IMR-90 (cell line): ENCODE data around the gene KCTD19. TPM values are rescaled to one million over a fixed set of nuclear protein-coding genes. Genes with fewer than 3 reads are reported as not detected.

Experiments used
- ATAC-seq: fragments of 200-7000 bp; cut with Tn5 transposase; 2 replicates; pipeline ENCODE4 v1.9.1; 2020; ENCODE audit warnings: low read depth, mild to moderate bottlenecking, moderate library complexity
- BruUV-seq: library from RNA; stranded (reverse); fragments of 400-500 nt; replicated peaks from 2 replicates; lab custom pipeline; 2021; lab: Mats Ljungman, UMichigan
- CTCF ChIA-PET: fragments of 300-600 bp; formaldehyde crosslinking; extraction: SDS; loops from one replicate; lab custom pipeline; 2021; ENCODE audit warnings: antibody characterized with exemption; lab: Yijun Ruan, JAX
- POLR2A ChIA-PET: fragments of 300-600 bp; sonication (Branson Sonifier 250); formaldehyde crosslinking; loops from one replicate; lab custom pipeline; 2022; ENCODE audit warnings: antibody characterized with exemption; ENCODE audit not compliant: unreplicated experiment; lab: Charles Lee
- DNase-seq: peaks from one replicate; pipeline ENCODE4 v3.0.0; 2013
- H2AFZ ChIP-seq: replicated peaks from 2 replicates; pipeline ENCODE3; 2013; ENCODE audit warnings: low read length, mild to moderate bottlenecking; ENCODE audit not compliant: poor library complexity
- H2AK5ac ChIP-seq: 2 replicates; pipeline ENCODE4 v1.6.1; 2013; ENCODE audit warnings: low read depth, low read length, inconsistent platforms
- H2AK9ac ChIP-seq: replicated peaks from 2 replicates; pipeline ENCODE3; 2013; ENCODE audit warnings: mild to moderate bottlenecking, low read depth, low read length, moderate library complexity; ENCODE audit not compliant: poor library complexity
- H2BK120ac ChIP-seq: 2 replicates; pipeline ENCODE4 v1.6.1; 2013; ENCODE audit warnings: low read depth, low read length, inconsistent platforms
- H2BK15ac ChIP-seq: 3 replicates; pipeline ENCODE4 v1.6.1; 2013; ENCODE audit warnings: low read depth, low read length, inconsistent platforms
- H2BK20ac ChIP-seq: 2 replicates; pipeline ENCODE4 v1.6.1; 2013; ENCODE audit warnings: low read depth, mild to moderate bottlenecking, inconsistent platforms, low read length, moderate library complexity
- H2BK5ac ChIP-seq: 2 replicates; pipeline ENCODE4 v1.6.1; 2013; ENCODE audit warnings: mild to moderate bottlenecking, low read depth, low read length, inconsistent platforms; ENCODE audit not compliant: poor library complexity, severe bottlenecking
- H3K14ac ChIP-seq: replicated peaks from 2 replicates; pipeline ENCODE4 v1.6.1; 2013; ENCODE audit warnings: low read depth, low read length, inconsistent platforms
- H3K18ac ChIP-seq: 2 replicates; pipeline ENCODE4 v1.6.1; 2013; ENCODE audit warnings: low read depth, low read length, control low read depth
- H3K23ac ChIP-seq: 2 replicates; pipeline ENCODE4 v1.6.1; 2013; ENCODE audit warnings: low read depth, low read length, inconsistent platforms
- H3K27ac ChIP-seq: 2 replicates; pipeline ENCODE4 v1.5.1; 2013; ENCODE audit warnings: mild to moderate bottlenecking, control low read depth, low read length; ENCODE audit not compliant: insufficient read depth
- H3K27me3 ChIP-seq: 2 replicates; pipeline ENCODE4 v1.6.1; 2013; ENCODE audit warnings: low read length; ENCODE audit not compliant: control insufficient read depth, insufficient read depth
- H3K36me3 ChIP-seq: 2 replicates; pipeline ENCODE4 v1.6.1; 2013; ENCODE audit warnings: low read length, mixed read lengths; ENCODE audit not compliant: control insufficient read depth, insufficient read depth
- H3K4ac ChIP-seq: 2 replicates; pipeline ENCODE4 v1.6.1; 2013; ENCODE audit warnings: low read depth, low read length, inconsistent platforms
- H3K4me1 ChIP-seq: 2 replicates; pipeline ENCODE4 v1.6.1; 2013; ENCODE audit warnings: low read length, mixed read lengths; ENCODE audit not compliant: control insufficient read depth, insufficient read depth
- H3K4me2 ChIP-seq: 2 replicates; pipeline ENCODE4 v1.6.1; 2013; ENCODE audit warnings: low read depth, mild to moderate bottlenecking, control low read depth, low read length, moderate library complexity
- H3K4me3 ChIP-seq: 2 replicates; pipeline ENCODE4 v1.5.1; 2013; ENCODE audit warnings: low read depth, mild to moderate bottlenecking, control low read depth, low read length, moderate library complexity; ENCODE audit not compliant: insufficient read depth
- H3K56ac ChIP-seq: 2 replicates; pipeline ENCODE4 v1.6.1; 2013; ENCODE audit warnings: low read length, inconsistent platforms; ENCODE audit not compliant: insufficient read depth; ENCODE audit errors: extremely low read depth
- H3K79me1 ChIP-seq, 2 experiments: 2 replicates each; pipeline ENCODE4 v1.6.1; 2013; ENCODE audit warnings: low read length in 2 of 2, inconsistent platforms in 1 of 2, low read depth in 1 of 2
- H3K9ac ChIP-seq: 2 replicates; pipeline ENCODE4 v1.6.1; 2013; ENCODE audit warnings: low read depth, low read length, control low read depth
- H3K9me1 ChIP-seq: 2 replicates; pipeline ENCODE4 v1.6.1; 2013; ENCODE audit warnings: low read length, inconsistent platforms; ENCODE audit not compliant: insufficient read depth
- H3K9me3 ChIP-seq: 2 replicates; pipeline ENCODE4 v1.6.1; 2013; ENCODE audit warnings: low read length; ENCODE audit not compliant: control insufficient read depth, insufficient read depth
- H4K20me1 ChIP-seq: 2 replicates; pipeline ENCODE4 v1.6.1; 2013; ENCODE audit warnings: low read length, inconsistent platforms; ENCODE audit not compliant: insufficient read depth
- H4K5ac ChIP-seq: 2 replicates; pipeline ENCODE4 v1.6.1; 2013; ENCODE audit warnings: mild to moderate bottlenecking, low read depth, low read length, control low read depth
- H4K8ac ChIP-seq, 2 experiments: 2 replicates each; pipeline ENCODE4 v1.6.1; 2013; ENCODE audit warnings: low read depth in 2 of 2, low read length in 2 of 2, control low read depth in 1 of 2, inconsistent platforms in 1 of 2
- H4K91ac ChIP-seq: 2 replicates; pipeline ENCODE4 v1.6.1; 2013; ENCODE audit warnings: low read depth, low read length, inconsistent platforms; ENCODE audit not compliant: insufficient read depth
- RFX5 ChIP-seq: IDR thresholded peaks from 2 replicates; pipeline ENCODE4 v1.8.0; 2012; ENCODE audit warnings: low read depth, mild to moderate bottlenecking, low read length, moderate library complexity
- whole genome bisulfite sequencing, 2 experiments: methylation state at CpG; one replicate each; pipeline versions ENCODE4 v1.1.5 to v1.1.7; 2013; ENCODE audit warnings: missing lambda C conversion rate in 2 of 2; ENCODE audit not compliant: insufficient read length in 1 of 2; ENCODE audit errors: extremely low coverage in 2 of 2; 5-methylcytosine and 5-hydroxymethylcytosine counted together
- dilution Hi-C: fragments of 300-500 bp; cut with HindIII; formaldehyde crosslinking; loops from one replicate; pipeline ENCODE4 v1.14.3; 2018; ENCODE audit warnings: low sequenced_read_pairs; ENCODE audit not compliant: unreplicated experiment
- in situ Hi-C: fragments of 300-500 bp; cut with MboI; formaldehyde crosslinking; loops from 3 replicates; pipeline ENCODE4 v1.14.3; 2019; ENCODE audit warnings: low sequenced_read_pairs, inconsistent platforms, mixed read lengths
- intact Hi-C: fragments of 100-400 bp; cut with micrococcal nuclease; formaldehyde crosslinking; loops from 2 replicates; pipeline ENCODE4 v1.10.0; 2022
- polyA plus RNA-seq, 3 experiments: library from polyadenylated mRNA; depleted of rRNA; stranded (reverse); fragments of >200 nt; gene quantifications; 2 replicates each; pipeline ENCODE4 v1.2.3, GENCODE V29; 2012; ENCODE audit warnings: low replicate concordance in 1 of 3
- total RNA-seq: library from RNA; depleted of rRNA; stranded (reverse); fragments of >200 nt; gene quantifications from 2 replicates; pipeline ENCODE4 v1.2.3, GENCODE V29; 2012

KCTD19 gene
- total and polyA plus RNA-seq, 2 of the 4 experiments (the other 2 are of a cell fraction): under 0.01 to 0.07 TPM

- H3K9me3 ChIP-seq: no peaks in the 10 kb centered on the region
- in situ Hi-C loops (no loop called here), intact Hi-C loops (loop anchor here (5.0 kb wide), 1 partner anchor 163 kb away; no protein-coding TSS in a partner anchor), dilution Hi-C loops (no loop called here)
- H2BK20ac ChIP-seq: no peak overlapping the region
- H2AK9ac ChIP-seq: no peak overlapping the region
- ATAC-seq (no peak), DNase-seq (no peak)
- H3K27me3 ChIP-seq: no peaks in the 10 kb centered on the region
- H3K9me1 ChIP-seq: peaks cover 10% of the 10 kb centered on the region; the same call in 1 of the 2 replicates
- 100% methylated on average over 1 of the region's 9 CpGs; no CpG with 5 or more reads in 1 of the 2 experiments for WGBS, 2 experiments
- H2AFZ ChIP-seq: no peak overlapping the region
- no peak for TF ChIP-seq RFX5
- POLR2A ChIA-PET: no interaction called here
- H4K20me1 ChIP-seq: no peaks in the 10 kb centered on the region
- no peak overlapping the region for H2BK120ac ChIP-seq
- no peaks in the 10 kb centered on the region for H3K36me3 ChIP-seq
- no peak overlapping the region for H2AK5ac ChIP-seq
- H3K4me3 ChIP-seq: no peak overlapping the region
- no peak overlapping the region for H3K18ac ChIP-seq
- H3K4ac ChIP-seq: no peak overlapping the region
- no peak overlapping the region for H3K14ac ChIP-seq
- BruUV-seq: no TSS peak
- peaks cover 7% of the 10 kb centered on the region for H3K4me1 ChIP-seq
- CTCF ChIA-PET: interaction anchor here (0.6 kb wide), 1 partner anchor 74 kb away, joined by 4 read pairs; no protein-coding TSS in a partner anchor
- no peaks in the 10 kb centered on the region; a peak in 1 of 4 replicates for H3K79me1 ChIP-seq
- H4K5ac ChIP-seq: no peak overlapping the region
- no peak overlapping the region for H2BK15ac ChIP-seq
- no peak overlapping the region for H3K23ac ChIP-seq
- H2BK5ac ChIP-seq: no peak overlapping the region
- no peak overlapping the region for H3K56ac ChIP-seq
- H3K27ac ChIP-seq: no peak overlapping the region
- H4K8ac ChIP-seq: no peak overlapping the region
- H4K91ac ChIP-seq: no peak overlapping the region
- H3K4me2 ChIP-seq: no peak overlapping the region
- H3K9ac ChIP-seq: no peak overlapping the region
Measured at GRCh38 chr16:67264277-67264676, 62.3 kb downstream of the KCTD19 start.
